ENCODE results near the gene CDRT15. TPM values are rescaled to one million over a fixed set of nuclear protein-coding genes. Genes with fewer than 3 reads are reported as not detected.

The CDRT15 gene
- total RNA-seq, 2 experiments from 2014 or later = not detected

DNA sequence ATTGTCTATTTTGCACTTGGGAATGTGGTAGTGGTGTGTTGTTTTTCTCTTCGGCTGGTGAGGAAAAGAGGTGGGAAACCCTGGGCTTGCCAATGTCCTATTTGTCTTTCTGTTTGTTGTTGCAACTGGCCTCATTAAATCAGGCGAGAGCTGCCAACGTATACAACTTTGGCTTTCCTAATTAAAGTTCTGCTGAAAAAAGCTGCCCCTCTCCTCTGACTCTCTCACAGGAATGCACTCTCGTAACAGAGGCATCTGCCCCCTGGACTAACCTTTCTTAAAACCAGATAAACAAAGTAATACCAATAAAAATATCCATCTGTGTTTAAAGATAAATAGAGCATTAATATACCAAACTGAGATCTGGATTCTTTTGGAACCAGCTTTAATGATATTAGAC lies 7.8 kb downstream of the CDRT15 start:
- H3K4me1 Mint-ChIP-seq = peaks cover 2% of the 10 kb centered on the region
- ChIA-PET POLR2A (no interaction called here), CTCF (no interaction called here)
- H3K27me3 Mint-ChIP-seq = no peaks in the 10 kb centered on the region
- no peaks in the 10 kb centered on the region for H3K36me3 Mint-ChIP-seq (ENCODE audit: low read depth)
- H3K27ac Mint-ChIP-seq = no peak overlapping the region
- H3K4me3 Mint-ChIP-seq = no peak overlapping the region
- H3K9me3 Mint-ChIP-seq = peaks cover 3% of the 10 kb centered on the region
- DNase-seq = no peak

DNA sequence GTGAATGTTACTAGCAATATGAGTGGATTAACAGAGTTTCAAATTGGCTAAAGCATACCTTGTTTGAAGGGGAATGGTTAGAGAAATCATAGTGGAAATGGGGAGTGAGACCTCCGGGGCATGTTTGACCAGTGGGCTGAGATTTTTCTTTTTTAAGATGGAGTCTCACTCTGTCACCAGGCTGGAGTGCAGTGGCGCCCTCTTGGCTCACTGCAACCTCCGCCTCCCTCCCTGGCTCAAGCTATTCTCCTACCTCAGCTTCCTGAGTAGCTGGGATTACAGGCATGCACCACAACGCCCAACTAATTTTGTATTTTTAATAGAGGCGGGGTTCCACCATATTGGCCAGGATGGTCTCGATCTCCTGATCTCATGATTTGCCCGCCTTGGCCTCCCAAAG lies 9.6 kb downstream of the CDRT15 start:
- Mint-ChIP-seq H3K36me3 (ENCODE audit: low read depth) (no peaks in the 10 kb centered on the region), H3K9me3 (peaks cover 3% of the 10 kb centered on the region), H3K27ac (no peak overlapping the region), H3K4me3 (no peak overlapping the region), H3K4me1 (peaks cover 2% of the 10 kb centered on the region), H3K27me3 (no peaks in the 10 kb centered on the region)
- ChIA-PET POLR2A (no interaction called here), CTCF (no interaction called here)
- no peak for DNase-seq

DNA sequence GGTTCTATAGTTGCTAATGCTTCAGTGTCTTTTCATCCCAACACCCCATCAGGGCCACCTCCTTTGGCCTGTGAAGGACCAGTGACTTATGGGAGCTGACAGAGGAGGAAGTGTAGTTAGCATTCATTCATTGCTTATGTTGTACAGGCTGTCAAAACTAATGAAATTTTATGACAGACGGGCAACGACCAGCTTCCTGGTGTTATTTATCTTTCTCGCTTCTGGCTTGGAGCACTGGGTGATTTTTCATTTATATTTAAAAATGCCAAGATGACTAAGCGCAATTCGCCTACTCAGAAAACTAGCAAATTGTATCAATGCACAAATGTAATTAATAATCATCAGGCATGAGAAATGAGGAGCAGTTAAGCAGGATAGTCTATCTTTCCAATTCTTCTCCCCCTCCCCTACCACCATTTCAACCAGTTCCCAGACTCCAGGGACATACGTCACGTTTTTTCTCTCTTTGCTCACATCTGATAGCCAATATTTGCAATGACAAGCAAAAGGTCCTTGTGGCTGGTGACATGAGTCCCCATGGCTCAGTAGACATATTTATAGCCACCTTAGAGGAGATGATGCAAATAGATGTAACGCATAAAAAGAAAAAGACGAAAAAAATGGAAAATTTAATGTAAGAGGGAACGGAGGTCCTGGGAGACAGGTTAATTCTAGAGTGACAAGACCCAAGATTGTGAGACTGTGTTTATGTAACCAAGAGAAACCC lies 11.2 kb downstream of the CDRT15 start:
- ChIA-PET POLR2A (no interaction called here), CTCF (no interaction called here)
- H3K4me3 Mint-ChIP-seq = no peak overlapping the region
- no peaks in the 10 kb centered on the region for H3K4me1 Mint-ChIP-seq
- H3K36me3 Mint-ChIP-seq (ENCODE audit: low read depth) = no peaks in the 10 kb centered on the region
- DNase-seq = no peak
- no peaks in the 10 kb centered on the region for H3K9me3 Mint-ChIP-seq
- no peaks in the 10 kb centered on the region for H3K27me3 Mint-ChIP-seq
- no peak overlapping the region for H3K27ac Mint-ChIP-seq

DNA sequence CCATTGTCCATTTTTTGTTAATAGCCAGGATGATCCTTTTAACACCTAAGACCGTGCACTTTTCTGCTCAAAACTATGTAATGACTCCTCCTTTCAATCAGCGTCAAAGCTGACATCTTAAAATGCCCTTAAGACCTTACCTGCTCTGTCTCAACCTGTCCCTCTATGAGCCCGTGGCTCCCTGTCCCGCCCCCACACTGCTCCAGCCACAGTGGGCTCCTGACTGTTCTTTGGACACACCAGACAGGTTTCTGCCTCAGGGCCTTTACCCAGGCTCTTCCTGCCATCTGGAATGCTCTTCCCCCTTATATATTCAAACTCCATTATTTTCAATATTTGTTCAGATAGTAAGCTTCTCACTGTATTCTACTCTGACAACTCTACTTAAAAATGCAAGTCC lies 14.1 kb downstream of the CDRT15 start:
- H3K36me3 Mint-ChIP-seq (ENCODE audit: low read depth) = no peaks in the 10 kb centered on the region
- POLR2A ChIA-PET = no interaction called here

DNA sequence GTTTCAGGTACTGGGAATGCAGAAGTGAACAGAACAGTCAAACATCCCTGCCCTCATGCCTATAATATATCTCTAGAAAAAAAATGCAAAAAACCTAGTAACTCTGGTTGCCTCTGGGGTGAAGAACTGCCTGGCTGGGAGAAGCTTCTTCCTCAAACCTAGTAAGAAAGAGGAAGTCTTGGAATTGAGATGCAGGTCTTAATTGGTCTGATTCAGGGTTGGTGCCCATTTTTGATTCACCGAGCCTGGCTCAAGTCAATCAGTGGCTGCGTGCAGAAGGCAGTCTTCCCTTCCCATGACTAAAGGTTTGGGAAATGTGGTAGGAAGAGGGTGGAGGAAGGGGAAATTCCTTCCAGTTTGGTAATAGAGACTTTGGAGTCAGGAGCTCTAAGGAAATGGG lies 22.4 kb downstream of the CDRT15 start:
- ChIA-PET POLR2A (interaction anchor here (0.6 kb wide), 1 partner anchor 112 kb away, joined by 3 read pairs; no protein-coding TSS in a partner anchor), CTCF (interaction anchor here (0.9 kb wide), 1 partner anchor 14 kb away, joined by 3 read pairs; no protein-coding TSS in a partner anchor)
- Mint-ChIP-seq H3K27ac (no peak overlapping the region), H3K27me3 (no peaks in the 10 kb centered on the region), H3K9me3 (peaks cover 8% of the 10 kb centered on the region), H3K4me3 (no peak overlapping the region), H3K4me1 (peaks cover 11% of the 10 kb centered on the region), H3K36me3 (ENCODE audit: low read depth) (peaks cover 41% of the 10 kb centered on the region)
- no peak for DNase-seq

More for the DNA sequence above, 14.1 kb downstream of the CDRT15 start:
- Mint-ChIP-seq H3K27ac (no peak overlapping the region), H3K4me1 (no peaks in the 10 kb centered on the region), H3K9me3 (no peaks in the 10 kb centered on the region), H3K27me3 (no peaks in the 10 kb centered on the region), H3K4me3 (no peak overlapping the region)
- no peak for DNase-seq
- CTCF ChIA-PET = no interaction called here

DNA sequence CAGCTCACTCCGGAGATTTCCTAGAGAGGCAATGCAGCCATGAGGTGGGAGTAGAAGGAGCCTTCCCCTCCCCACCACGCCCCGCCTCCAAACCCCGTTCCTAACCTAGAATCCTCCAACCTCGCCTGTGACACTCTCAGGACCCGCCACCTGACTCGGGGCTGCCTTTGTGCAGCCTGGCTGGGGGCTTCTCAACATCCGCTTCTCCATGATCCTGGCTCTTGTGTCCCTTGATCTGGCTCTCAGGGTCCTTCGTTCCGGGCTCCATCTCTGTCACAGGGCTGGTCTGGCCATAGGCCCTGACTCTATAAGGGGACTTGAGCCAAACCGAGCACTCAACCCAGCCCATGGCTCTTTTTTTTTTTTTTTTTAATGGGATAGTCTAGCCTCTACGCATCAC lies 24.3 kb downstream of the CDRT15 start:
- H3K27ac Mint-ChIP-seq = no peak overlapping the region
- H3K4me3 Mint-ChIP-seq = no peak overlapping the region
- H3K27me3 Mint-ChIP-seq = no peaks in the 10 kb centered on the region
- H3K9me3 Mint-ChIP-seq = peaks cover 8% of the 10 kb centered on the region
- POLR2A ChIA-PET = no interaction called here
- H3K4me1 Mint-ChIP-seq = peaks cover 16% of the 10 kb centered on the region
- peaks cover 51% of the 10 kb centered on the region for H3K36me3 Mint-ChIP-seq (ENCODE audit: low read depth)
- CTCF ChIA-PET = interaction anchor here (1.3 kb wide), 1 partner anchor 9 kb away, joined by 3 read pairs; no protein-coding TSS in a partner anchor
- no peak for DNase-seq

DNA sequence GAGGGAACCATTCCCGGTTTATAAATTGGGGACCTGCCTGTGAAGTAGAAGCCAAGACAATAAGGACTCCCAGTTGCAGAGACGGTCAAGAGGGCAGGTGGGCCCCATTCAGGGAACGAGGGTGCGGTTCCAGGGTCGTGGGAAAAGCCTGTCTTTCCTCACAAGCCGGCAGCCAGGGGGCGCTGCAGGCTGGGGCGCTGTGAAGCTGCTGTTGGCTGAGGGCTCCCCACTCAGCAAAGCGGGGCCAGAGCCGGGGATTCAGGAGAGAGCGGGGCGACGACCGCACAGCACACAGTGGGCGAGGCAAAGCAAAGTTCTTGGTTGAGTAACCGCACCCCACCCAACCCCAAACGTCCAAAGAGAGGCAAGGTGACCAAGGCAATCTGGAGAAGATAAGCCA lies 24.9 kb downstream of the CDRT15 start:
- no peak for DNase-seq
- no peaks in the 10 kb centered on the region for H3K27me3 Mint-ChIP-seq
- peaks cover 8% of the 10 kb centered on the region for H3K9me3 Mint-ChIP-seq
- no peak overlapping the region for H3K27ac Mint-ChIP-seq
- H3K4me3 Mint-ChIP-seq = no peak overlapping the region
- POLR2A ChIA-PET = no interaction called here
- H3K4me1 Mint-ChIP-seq = peaks cover 18% of the 10 kb centered on the region
- peaks cover 54% of the 10 kb centered on the region for H3K36me3 Mint-ChIP-seq (ENCODE audit: low read depth)
- CTCF ChIA-PET = interaction anchor here (1.3 kb wide), 1 partner anchor 8 kb away, joined by 3 read pairs; no protein-coding TSS in a partner anchor

DNA sequence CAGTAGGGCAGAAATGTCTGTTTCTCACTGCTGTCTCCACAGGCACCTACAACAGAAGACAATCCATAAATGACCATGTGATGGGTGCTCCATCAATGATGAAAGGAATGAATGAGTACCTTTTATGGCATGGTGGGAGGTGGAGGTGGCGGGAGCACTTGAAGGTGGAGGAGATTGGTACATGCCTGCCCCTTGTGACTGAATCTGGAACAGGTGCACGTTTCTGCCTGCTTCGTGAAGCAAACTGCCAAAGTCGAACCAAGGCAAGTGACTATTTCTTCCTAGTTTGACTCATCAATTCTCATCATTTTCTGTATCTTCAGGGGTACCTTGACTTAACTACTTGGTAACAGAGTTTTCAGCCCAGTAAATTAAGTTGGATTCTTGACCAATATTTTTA lies 25.4 kb downstream of the CDRT15 start:
- CTCF ChIA-PET = interaction anchor here (1.3 kb wide), 1 partner anchor 8 kb away, joined by 3 read pairs; no protein-coding TSS in a partner anchor
- Mint-ChIP-seq H3K27ac (no peak overlapping the region), H3K36me3 (ENCODE audit: low read depth) (peaks cover 55% of the 10 kb centered on the region), H3K27me3 (no peaks in the 10 kb centered on the region), H3K4me3 (no peak overlapping the region), H3K9me3 (peaks cover 8% of the 10 kb centered on the region), H3K4me1 (peaks cover 20% of the 10 kb centered on the region)
- DNase-seq = no peak
- POLR2A ChIA-PET = no interaction called here

DNA sequence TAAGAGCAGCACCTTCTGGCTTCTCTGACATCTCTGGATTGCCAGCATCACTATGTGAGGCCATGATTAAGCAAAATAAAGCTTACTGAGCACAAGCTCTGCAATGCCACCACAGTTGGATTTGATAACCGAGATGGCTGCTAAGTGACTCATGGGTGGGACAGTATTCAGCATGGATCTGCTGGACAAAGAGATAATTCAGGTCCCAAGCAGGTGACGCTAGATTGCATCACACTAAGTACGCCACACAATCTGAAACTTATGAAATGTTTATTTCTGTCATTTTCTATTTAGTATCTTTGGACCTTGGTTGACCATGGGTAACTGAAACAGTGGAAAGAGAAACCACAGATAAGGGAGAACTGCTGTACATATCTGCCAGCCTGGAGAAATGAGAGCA lies 27.4 kb downstream of the CDRT15 start:
- H3K36me3 Mint-ChIP-seq (ENCODE audit: low read depth) = peaks cover 65% of the 10 kb centered on the region
- POLR2A ChIA-PET = no interaction called here
- DNase-seq = no peak

DNA sequence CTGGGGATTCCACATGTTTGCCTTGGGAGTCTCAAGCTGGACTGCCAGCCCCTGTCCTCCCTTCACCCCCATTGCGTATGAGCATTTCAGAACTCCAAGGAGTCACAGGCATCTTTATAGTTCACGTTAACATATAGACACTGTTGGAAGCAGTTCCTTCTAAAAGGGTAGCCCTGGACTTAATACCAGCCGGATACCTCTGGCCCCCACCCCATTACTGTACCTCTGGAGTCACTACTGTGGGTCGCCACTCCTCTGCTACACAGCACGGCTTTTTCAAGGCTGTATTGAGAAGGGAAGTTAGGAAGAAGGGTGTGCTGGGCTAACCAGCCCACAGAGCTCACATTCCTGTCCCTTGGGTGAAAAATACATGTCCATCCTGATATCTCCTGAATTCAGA lies 28.9 kb downstream of the CDRT15 start:
- Mint-ChIP-seq H3K36me3 (ENCODE audit: low read depth) (peaks cover 68% of the 10 kb centered on the region), H3K9me3 (peaks cover 8% of the 10 kb centered on the region), H3K4me1 (peaks cover 54% of the 10 kb centered on the region), H3K4me3 (no peak overlapping the region), H3K27ac (no peak overlapping the region), H3K27me3 (no peaks in the 10 kb centered on the region)
- no peak for DNase-seq
- ChIA-PET CTCF (no interaction called here), POLR2A (no interaction called here)

More for the DNA sequence above, 27.4 kb downstream of the CDRT15 start:
- CTCF ChIA-PET = no interaction called here
- Mint-ChIP-seq H3K4me3 (no peak overlapping the region), H3K9me3 (peaks cover 8% of the 10 kb centered on the region), H3K4me1 (peaks cover 41% of the 10 kb centered on the region), H3K27me3 (no peaks in the 10 kb centered on the region), H3K27ac (peak overlapping the region; percentile 9)

DNA sequence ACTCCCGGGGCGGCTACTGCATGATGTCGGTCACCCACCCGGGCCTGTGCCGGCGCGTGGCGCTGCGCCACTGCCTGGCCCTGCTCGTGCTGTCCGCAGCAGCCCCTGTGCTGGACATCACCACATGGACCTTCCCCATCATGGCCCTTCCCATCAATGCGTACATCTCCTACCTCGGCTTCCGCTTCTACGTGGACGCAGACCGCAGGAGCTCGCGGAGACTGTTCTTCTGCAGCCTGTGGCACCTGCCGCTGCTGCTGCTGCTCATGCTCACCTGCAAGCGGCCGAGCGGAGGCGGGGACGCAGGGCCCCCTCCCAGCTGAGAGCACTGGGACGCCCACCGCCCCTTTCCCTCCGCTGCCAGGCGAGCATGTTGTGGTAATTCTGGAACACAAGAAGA lies 29.8 kb downstream of the CDRT15 start:
- Mint-ChIP-seq H3K27me3 (no peaks in the 10 kb centered on the region), H3K36me3 (ENCODE audit: low read depth) (peaks cover 70% of the 10 kb centered on the region), H3K4me1 (peaks cover 63% of the 10 kb centered on the region), H3K9me3 (peaks cover 6% of the 10 kb centered on the region), H3K4me3 (no peak overlapping the region), H3K27ac (no peak overlapping the region)
- DNase-seq = no peak
- POLR2A ChIA-PET = no interaction called here
- CTCF ChIA-PET = interaction anchor here (0.6 to 1.4 kb wide), 3 partner anchors 11 to 151 kb away, joined by 3 read pairs; no protein-coding TSS in a partner anchor

DNA sequence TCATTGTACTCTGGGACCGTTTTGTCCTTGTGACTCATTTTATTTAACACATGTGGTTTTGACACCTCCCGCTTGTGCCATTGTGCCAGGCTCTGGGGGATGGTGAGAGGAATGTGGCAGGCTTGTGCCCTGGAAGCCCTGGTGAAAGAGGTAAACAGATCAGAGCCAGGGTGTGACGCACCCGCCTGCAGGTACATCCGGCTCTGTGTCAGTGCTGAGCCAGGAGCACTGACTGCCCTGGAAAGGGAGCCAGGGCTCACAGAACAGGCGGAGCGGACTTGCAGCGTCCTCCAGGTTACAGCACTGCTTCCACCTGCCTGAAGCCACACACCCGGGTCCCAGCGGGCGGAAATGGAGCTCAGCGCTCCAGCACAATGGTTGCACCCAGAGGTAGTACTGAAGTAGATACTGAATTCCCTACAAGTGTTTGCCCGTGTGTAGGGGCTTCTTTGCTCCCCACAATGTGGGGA lies 30.6 kb downstream of the CDRT15 start:
- H3K4me3 Mint-ChIP-seq = no peak overlapping the region
- H3K27ac Mint-ChIP-seq = peak overlapping the region; percentile 83
- peak; percentile 46 for DNase-seq
- peaks cover 61% of the 10 kb centered on the region for H3K36me3 Mint-ChIP-seq (ENCODE audit: low read depth)
- ChIA-PET CTCF (interaction anchor here (1.0 to 1.4 kb wide), 3 partner anchors 9 to 14 kb away, joined by 3 to 5 read pairs (median 3); no protein-coding TSS in a partner anchor), POLR2A (no interaction called here)
- peaks cover under 1% of the 10 kb centered on the region for H3K9me3 Mint-ChIP-seq
- peaks cover 64% of the 10 kb centered on the region for H3K4me1 Mint-ChIP-seq
- no peaks in the 10 kb centered on the region for H3K27me3 Mint-ChIP-seq

DNA sequence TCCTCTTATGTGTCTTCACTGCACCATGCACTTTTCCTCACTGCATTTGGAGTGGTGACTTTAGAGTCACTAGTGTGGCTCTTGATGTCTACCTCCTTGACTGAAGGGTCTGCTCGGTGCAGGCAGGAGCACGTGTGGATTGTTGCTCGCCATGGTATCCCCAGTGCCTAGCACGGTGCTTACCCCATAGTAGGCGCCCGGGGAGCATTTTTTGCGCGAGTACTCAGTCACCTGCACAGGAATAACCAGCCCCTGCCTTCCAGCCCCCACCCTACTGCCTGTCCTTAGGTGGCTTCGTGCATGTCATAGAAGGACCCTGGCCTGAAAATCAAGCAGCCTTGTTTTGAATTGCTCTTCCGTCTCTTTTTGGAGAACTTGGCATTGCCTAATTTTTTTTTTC lies 31.3 kb downstream of the CDRT15 start:
- ChIA-PET POLR2A (no interaction called here), CTCF (interaction anchor here (1.2 kb wide), 1 partner anchor 8 kb away, joined by 5 read pairs; no protein-coding TSS in a partner anchor)
- H3K9me3 Mint-ChIP-seq = no peaks in the 10 kb centered on the region
- H3K4me1 Mint-ChIP-seq = peaks cover 70% of the 10 kb centered on the region
- peak overlapping the region; percentile 96 for H3K27ac Mint-ChIP-seq
- peaks cover 57% of the 10 kb centered on the region for H3K36me3 Mint-ChIP-seq (ENCODE audit: low read depth)
- no peak for DNase-seq
- no peaks in the 10 kb centered on the region for H3K27me3 Mint-ChIP-seq
- H3K4me3 Mint-ChIP-seq = no peak overlapping the region

DNA sequence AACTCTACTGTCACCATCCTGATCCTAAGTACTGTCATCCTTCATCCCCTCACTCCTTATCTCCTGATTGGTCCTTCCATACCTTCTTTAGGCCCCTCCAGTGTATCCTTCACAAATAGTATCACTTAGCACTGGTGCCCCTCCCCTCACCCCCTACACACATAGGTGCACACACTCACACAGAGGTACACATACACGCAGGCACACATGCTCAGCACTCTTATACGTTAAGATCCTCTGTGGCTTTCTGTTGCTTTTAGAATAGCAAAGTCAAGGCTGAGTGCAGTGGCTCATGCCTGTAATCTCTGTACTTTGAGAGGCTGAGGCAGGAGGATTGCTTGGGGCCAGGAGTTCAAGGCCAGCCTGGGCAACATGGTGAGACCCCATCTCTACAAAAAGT lies 32.1 kb downstream of the CDRT15 start:
- Mint-ChIP-seq H3K27me3 (no peaks in the 10 kb centered on the region), H3K27ac (peak overlapping the region; percentile 96), H3K4me1 (peaks cover 74% of the 10 kb centered on the region), H3K36me3 (ENCODE audit: low read depth) (peaks cover 55% of the 10 kb centered on the region), H3K9me3 (no peaks in the 10 kb centered on the region), H3K4me3 (no peak overlapping the region)
- ChIA-PET CTCF (no interaction called here), POLR2A (no interaction called here)
- DNase-seq = no peak
